GM12892 (cell line): ENCODE results near the gene SREBF1.

Source experiments
- POLR2A ChIP-seq: IDR thresholded peaks from 2 replicates; pipeline ENCODE4 v1.6.1; 2011; ENCODE audit warnings: low read depth, low read length, control low read depth
- TAF1 ChIP-seq: IDR thresholded peaks from 2 replicates; pipeline ENCODE4 v1.6.1; 2011; ENCODE audit warnings: low read depth, mild to moderate bottlenecking, control low read depth, low read length, borderline replicate concordance

- no peak; the same call in 1 of the 2 replicates for TF ChIP-seq POLR2A
- no peak for TF ChIP-seq TAF1
These were observed 21.2 kb downstream of the SREBF1 start for GRCh38 chr17:17815436-17816200.
